GM19324 (cell line): Measurements from ENCODE around the gene ATP5PO.
A peak's percentile ranks its signal among the peaks of the same experiment; 100 is the strongest.

Experiments
- ATAC-seq: cut with Tn5 transposase; IDR thresholded peaks from one replicate; pipeline ENCODE4 v1.9.1; 2021; ENCODE audit warnings: mild to moderate bottlenecking, moderate library complexity; ENCODE audit not compliant: unreplicated experiment, low FRiP score

Gene ATP5PO

GRCh38 chr21:33915368-33916199 is at the start of gene ATP5PO:
Gene ATP5PO, minus strand, starts transcription at chr21:33915804. Its CDS starts 41 bp downstream, at chr21:33915763.
- peak; percentile 99 for ATAC-seq

- ATAC-seq: no peak
These were observed 49.2 kb upstream of the ATP5PO start for GRCh38 chr21:33964706-33965325.

- no peak for ATAC-seq
These were observed 48.4 kb upstream of the ATP5PO start for GRCh38 chr21:33963848-33964555.

GRCh38 chr21:33962290-33962689 is 46.7 kb upstream of the ATP5PO start:
- ATAC-seq: no peak

GRCh38 chr21:33961061-33961460 is 45.5 kb upstream of the ATP5PO start:
- no peak for ATAC-seq

- no peak for ATAC-seq
These were observed 44.1 kb upstream of the ATP5PO start for GRCh38 chr21:33959680-33960079.

- ATAC-seq: no peak
These were observed 38.8 kb upstream of the ATP5PO start for GRCh38 chr21:33954395-33954794.

- no peak for ATAC-seq
These were observed 35.9 kb upstream of the ATP5PO start for GRCh38 chr21:33951276-33952178.

GRCh38 chr21:33950431-33951079 is 35.0 kb upstream of the ATP5PO start:
- no peak for ATAC-seq

GRCh38 chr21:33949516-33950430 is 34.2 kb upstream of the ATP5PO start:
- no peak for ATAC-seq

- ATAC-seq: no peak
These were observed 33.4 kb upstream of the ATP5PO start for GRCh38 chr21:33948951-33949444.

- peak; percentile 58 for ATAC-seq
These were observed 32.7 kb upstream of the ATP5PO start for GRCh38 chr21:33948096-33948950.

GRCh38 chr21:33947451-33948095 is 32.0 kb upstream of the ATP5PO start:
- peak; percentile 45 for ATAC-seq

GRCh38 chr21:33945652-33946270 is 30.2 kb upstream of the ATP5PO start:
- ATAC-seq: no peak

GRCh38 chr21:33944185-33944763 is 28.7 kb upstream of the ATP5PO start:
- no peak for ATAC-seq

GRCh38 chr21:33943293-33943692 is 27.7 kb upstream of the ATP5PO start:
- no peak for ATAC-seq
